GM12878 (cell line): Measurements from ENCODE around the gene PLXNA4. TPM values are rescaled to one million over a fixed set of nuclear protein-coding genes. Genes with fewer than 3 reads are reported as not detected.

Experiments
- ATAC-seq: fragments of 200-7000 bp; cut with Tn5 transposase; 3 replicates; pipeline ENCODE4 v1.9.1; 2020; ENCODE audit warnings: mild to moderate bottlenecking, moderate library complexity
- BruUV-seq: library from RNA; stranded (reverse); fragments of 400-500 nt; replicated peaks from 2 replicates; lab custom pipeline; 2021; lab: Mats Ljungman, UMichigan
- CTCF ChIA-PET: fragments of 300-600 bp; sonication (Branson Sonifier 250); formaldehyde crosslinking; extraction: SDS; loops from one replicate; lab custom pipeline; 2021; ENCODE audit warnings: inconsistent platforms; lab: Yijun Ruan, JAX
- POLR2A ChIA-PET: fragments of 350-600 bp; formaldehyde crosslinking; extraction: SDS; loops from one replicate; lab custom pipeline; 2021; ENCODE audit warnings: inconsistent platforms; lab: Charles Lee
- RAD21 ChIA-PET: fragments of 300-600 bp; sonication (Branson Sonifier 250); formaldehyde crosslinking; loops from one replicate; lab custom pipeline; 2023; ENCODE audit warnings: antibody characterized with exemption; ENCODE audit not compliant: unreplicated experiment; lab: Charles Lee
- SMC1A ChIA-PET: fragments of 300-600 bp; sonication (Branson Sonifier 250); formaldehyde crosslinking; loops from one replicate; lab custom pipeline; 2023; ENCODE audit not compliant: unreplicated experiment, uncharacterized antibody; lab: Charles Lee
- DNase-seq: peaks from one replicate; pipeline ENCODE4 v3.0.0-alpha.2; 2011; ENCODE audit warnings: low read depth, low spot score
- FAIRE-seq: peaks from 3 replicates; lab custom pipeline; 2011; peaks lifted over from hg19 to GRCh38; lab: Jason Lieb, UNC
- H2AFZ ChIP-seq: 2 replicates; pipeline ENCODE4 v1.6.0; 2011; ENCODE audit warnings: low read depth, low read length, control low read depth; ENCODE audit not compliant: control insufficient read depth
- H3K27ac ChIP-seq: 2 replicates; pipeline ENCODE4 v1.5.1; 2011; ENCODE audit warnings: control low read depth; ENCODE audit not compliant: control insufficient read depth, insufficient read depth
- H3K27me3 ChIP-seq, 2 experiments: replicated peaks in 1 of 2; 2 replicates each; pipeline versions ENCODE4 v1.6.0 to v1.6.1; 2011; ENCODE audit warnings: low read length in 1 of 2; ENCODE audit not compliant: control insufficient read depth in 2 of 2, insufficient read depth in 2 of 2
- H3K36me3 ChIP-seq, 2 experiments: 2 replicates each; pipeline ENCODE4 v1.5.1; 2011; ENCODE audit warnings: low read length in 1 of 2; ENCODE audit not compliant: control insufficient read depth in 2 of 2, insufficient read depth in 2 of 2
- H3K4me1 ChIP-seq: 2 replicates; pipeline ENCODE4 v1.6.1; 2011; ENCODE audit warnings: mild to moderate bottlenecking, low read length, moderate library complexity, mixed read lengths; ENCODE audit not compliant: control insufficient read depth, insufficient read depth
- H3K4me2 ChIP-seq: 2 replicates; pipeline ENCODE4 v1.6.0; 2011; ENCODE audit warnings: control low read depth; ENCODE audit not compliant: control insufficient read depth, insufficient read depth
- H3K4me3 ChIP-seq: fragments of 200-600 bp; sonication (generic); 2 replicates; pipeline ENCODE4 v1.5.1; 2016
- H3K79me2 ChIP-seq: 2 replicates; pipeline ENCODE4 v1.6.0; 2011; ENCODE audit warnings: low read length; ENCODE audit not compliant: control insufficient read depth, insufficient read depth
- H3K9ac ChIP-seq: 2 replicates; pipeline ENCODE4 v1.8.0; 2011; ENCODE audit warnings: low read length, control low read depth, mixed read lengths; ENCODE audit not compliant: control insufficient read depth, insufficient read depth
- H3K9me3 ChIP-seq: replicated peaks from 3 replicates; pipeline ENCODE4 v1.5.1; 2011; ENCODE audit warnings: mild to moderate bottlenecking, low read length; ENCODE audit not compliant: control insufficient read depth, insufficient read depth
- H4K20me1 ChIP-seq: 2 replicates; pipeline ENCODE4 v1.6.0; 2011; ENCODE audit not compliant: control insufficient read depth, insufficient read depth
- ATF2 ChIP-seq: IDR thresholded peaks from 2 replicates; pipeline ENCODE4 v1.6.1; 2012; ENCODE audit warnings: low read length, inconsistent platforms
- CHD4 ChIP-seq: fragments of 200-600 bp; sonication (generic); IDR thresholded peaks from 2 replicates; pipeline ENCODE4 v1.6.1; 2016; ENCODE audit warnings: mild to moderate bottlenecking
- EED ChIP-seq: sonication (generic); IDR thresholded peaks from 2 replicates; pipeline ENCODE4 v1.6.1; 2016; ENCODE audit warnings: antibody characterized with exemption, low read depth
- MEF2B ChIP-seq: fragments of 450-650 bp; IDR thresholded peaks from 2 replicates; pipeline ENCODE4 v1.6.1; 2018; ENCODE audit warnings: mild to moderate bottlenecking, moderate library complexity; ENCODE audit not compliant: partially characterized antibody, poor library complexity, severe bottlenecking
- MTA3 ChIP-seq: IDR thresholded peaks from 2 replicates; pipeline ENCODE4 v1.6.1; 2012; ENCODE audit warnings: low read length, inconsistent platforms, borderline replicate concordance
- MYB ChIP-seq: fragments of 150-350 bp; IDR thresholded peaks from 2 replicates; pipeline ENCODE4 v1.6.1; 2014; ENCODE audit warnings: mild to moderate bottlenecking, low read depth, low read length, borderline replicate concordance
- POLR2A ChIP-seq: IDR thresholded peaks from 2 replicates; pipeline ENCODE4 v1.6.1; 2011; ENCODE audit warnings: low read depth, mild to moderate bottlenecking, low read length
- RFX5 ChIP-seq: IDR thresholded peaks from 2 replicates; pipeline ENCODE4 v1.6.1; 2011; ENCODE audit warnings: low read depth, low read length, improper control_type of control experiment
- SIX5 ChIP-seq: IDR thresholded peaks from 2 replicates; pipeline ENCODE4 v1.6.1; 2011; ENCODE audit warnings: mild to moderate bottlenecking, low read depth, low read length, moderate library complexity; ENCODE audit not compliant: severe bottlenecking
- SMC3 ChIP-seq: IDR thresholded peaks from 2 replicates; pipeline ENCODE4 v1.6.1; 2011; ENCODE audit warnings: low read length, improper control_type of control experiment, borderline replicate concordance
- TCF3 ChIP-seq: IDR thresholded peaks from 2 replicates; pipeline ENCODE4 v1.6.1; 2012; ENCODE audit warnings: low read depth, mild to moderate bottlenecking, low read length, borderline replicate concordance; ENCODE audit not compliant: insufficient read depth
- USF1 ChIP-seq: IDR thresholded peaks from 2 replicates; pipeline ENCODE4 v1.6.1; 2011; ENCODE audit warnings: borderline replicate concordance, low read depth, mild to moderate bottlenecking, moderate library complexity, mixed read lengths, low read length; ENCODE audit not compliant: insufficient read depth; ENCODE audit errors: extremely low read length
- YY1 ChIP-seq: IDR thresholded peaks from 2 replicates; pipeline ENCODE4 v1.6.1; 2011; ENCODE audit warnings: low read depth, mild to moderate bottlenecking, low read length
- ZBTB40 ChIP-seq: fragments of 450-650 bp; IDR thresholded peaks from 2 replicates; pipeline ENCODE4 v1.6.1; 2016; ENCODE audit warnings: mild to moderate bottlenecking, moderate library complexity, borderline replicate concordance
- ZNF592 ChIP-seq: fragments of 450-650 bp; IDR thresholded peaks from 2 replicates; pipeline ENCODE4 v1.6.1; 2017; ENCODE audit warnings: mild to moderate bottlenecking, moderate library complexity
- WGBS: methylation state at CpG from one replicate; pipeline ENCODE4 v1.1.6; 2016; ENCODE audit warnings: low lambda C conversion rate; ENCODE audit not compliant: insufficient replicate concordance, insufficient coverage; ENCODE audit errors: missing lambda C conversion rate; 5-methylcytosine and 5-hydroxymethylcytosine counted together
- in situ Hi-C: fragments of 300-500 bp; cut with MboI; formaldehyde crosslinking; loops from 9 replicates; pipeline ENCODE4 v1.14.3; 2018; ENCODE audit warnings: mixed read lengths
- intact Hi-C: fragments of 100-400 bp; cut with micrococcal nuclease; formaldehyde crosslinking; loops from one replicate; pipeline ENCODE4 v1.14.2; 2022; ENCODE audit not compliant: unreplicated experiment
- polyA plus RNA-seq, 11 experiments: library from polyadenylated mRNA; depleted of rRNA in 4 of 11; unstranded in 6 of 11; stranded (reverse) in 5 of 11; fragments of >200 nt; fragmentation: Nextera tagmentation in 4 of 11; fragmentation: Illumina TruSeq in 1 of 11; extraction: Ambion mirVana in 4 of 11; extraction: Trizol in 1 of 11; gene quantifications; 1 replicate in 1 of 11; 2 replicates in 10 of 11; pipeline versions ENCODE4 v1.2.1 to v1.2.3, GENCODE V29; 2011 to 2016; ENCODE audit warnings: inconsistent platforms in 2 of 11, missing spikeins in 2 of 11, low read depth in 1 of 11
- total RNA-seq, 4 experiments: library from RNA; depleted of rRNA in 3 of 4; stranded (reverse); fragments of >200 nt in 3 of 4; fragmentation: Illumina TruSeq in 1 of 4; extraction: Trizol in 1 of 4; gene quantifications; 2 replicates each; pipeline versions ENCODE4 v1.2.1 to v1.2.3, GENCODE V29; 2013 to 2021

PLXNA4 gene
- total and polyA plus RNA-seq, 10 of the 15 experiments (the other 5 are each of a cell fraction or from before 2014, with no cell fraction given): 0.03 TPM; not detected in 9

GRCh38 chr7:132407764-132408163 is 168.5 kb downstream of the PLXNA4 start:
- ATAC-seq (no peak), FAIRE-seq (no peak), DNase-seq (no peak)
- in situ Hi-C loops (no loop called here), intact Hi-C loops (no loop called here)
- ChIA-PET RAD21 (no interaction called here), POLR2A (no interaction called here), SMC1A (no interaction called here), CTCF (interaction anchor here (1.3 kb wide), 1 partner anchor 9 kb away, joined by 3 read pairs; no protein-coding TSS in a partner anchor)
- no peak overlapping the region for H3K27ac ChIP-seq
- no peaks in the 10 kb centered on the region for H3K4me1 ChIP-seq
- BruUV-seq: no TSS peak
- H3K4me2 ChIP-seq: no peak overlapping the region
- no peaks in the 10 kb centered on the region; a peak in 2 of 4 replicates for H3K27me3 ChIP-seq
- H2AFZ ChIP-seq: no peak overlapping the region
- H3K9ac ChIP-seq: no peak overlapping the region
- H3K4me3 ChIP-seq: no peak overlapping the region
- H3K36me3 ChIP-seq: no peaks in the 10 kb centered on the region
- WGBS: 66% methylated on average over 2 of the region's 2 CpGs
- no peaks in the 10 kb centered on the region for H3K9me3 ChIP-seq
- H3K79me2 ChIP-seq: no peaks in the 10 kb centered on the region
- no peaks in the 10 kb centered on the region for H4K20me1 ChIP-seq
- TF ChIP-seq TCF3 (no peak), ZBTB40 (no peak), POLR2A (no peak), SIX5 (no peak), MEF2B (no peak), USF1 (no peak), MTA3 (no peak), MYB (no peak), ZNF592 (no peak), CHD4 (no peak), EED (no peak), SMC3 (no peak), YY1 (no peak), ATF2 (no peak), RFX5 (no peak)
